Kidney (tissue), 14 donors: ENCODE results near the gene FHAD1. TPM values are rescaled to one million over a fixed set of nuclear protein-coding genes. Genes with fewer than 3 reads are reported as not detected.
"Not testable (repeated sequence)": the region's sequence is repeated elsewhere in the genome, so short reads cannot be mapped to it uniquely, and the experiment has no call there.

Experiments
- DNase-seq, 5 donors: peaks; one replicate each; pipeline ENCODE4 v3.0.0-alpha.2; 2013 to 2020
- FAIRE-seq: peaks from 2 replicates; lab custom pipeline; 2012; peaks lifted over from hg19 to GRCh38; lab: Jason Lieb, UNC
- H3K27ac ChIP-seq, 2 donors: one replicate each; pipeline ENCODE4 v1.7.0; 2013; ENCODE audit warnings: low read depth in 2 of 2, low read length in 2 of 2, inconsistent platforms in 1 of 2
- H3K27me3 ChIP-seq: one replicate; pipeline ENCODE4 v1.7.1; 2013; ENCODE audit warnings: low read length, inconsistent platforms; ENCODE audit not compliant: control insufficient read depth, insufficient read depth
- H3K36me3 ChIP-seq, 3 donors: one replicate each; pipeline versions ENCODE4 v1.7.0 to v1.7.1; 2013; ENCODE audit warnings: low read length in 3 of 3, control low read depth in 1 of 3, inconsistent platforms in 1 of 3; ENCODE audit not compliant: insufficient read depth in 3 of 3, control insufficient read depth in 2 of 3
- H3K4me1 ChIP-seq, 3 donors: one replicate each; pipeline versions ENCODE4 v1.7.0 to v1.7.1; 2013; ENCODE audit warnings: low read length in 3 of 3, inconsistent platforms in 1 of 3, low read depth in 1 of 3; ENCODE audit not compliant: control insufficient read depth in 2 of 3, insufficient read depth in 2 of 3
- H3K4me3 ChIP-seq, 3 donors: one replicate each; pipeline versions ENCODE4 v1.7.0 to v1.8.1; 2013; ENCODE audit warnings: low read length in 3 of 3, control low read depth in 1 of 3, inconsistent platforms in 1 of 3
- H3K9ac ChIP-seq, 3 donors: one replicate each; pipeline versions ENCODE4 v1.7.0 to v1.7.1; 2013; ENCODE audit warnings: low read length in 3 of 3, control low read depth in 1 of 3, inconsistent platforms in 1 of 3
- H3K9me3 ChIP-seq, 3 donors: one replicate each; pipeline versions ENCODE4 v1.7.0 to v1.7.1; 2013; ENCODE audit warnings: low read length in 3 of 3, control low read depth in 1 of 3, inconsistent platforms in 1 of 3; ENCODE audit not compliant: control insufficient read depth in 2 of 3, insufficient read depth in 1 of 3
- intact Hi-C: fragments of 100-400 bp; cut with DNase I; formaldehyde crosslinking; loops from one replicate; pipeline ENCODE4 v1.11.1; 2022
- polyA plus RNA-seq: library from polyadenylated mRNA; stranded (reverse); fragments of 350-450 nt; fragmentation: Illumina TruSeq; extraction: RNeasy Lipid Tissue Mini Kit (QIAGEN cat#74804); gene quantifications from one replicate; pipeline ENCODE4 v1.2.3, GENCODE V29; 2014; ENCODE audit warnings: low read depth, low replicate concordance; ENCODE audit not compliant: insufficient read depth
- total RNA-seq: library from RNA; stranded (reverse); fragmentation: NEBNext Ultra II Directional; extraction: Animal tissue kit (Norgen Biotek cat#: 25700); gene quantifications from one replicate; pipeline ENCODE4 v1.2.1, GENCODE V29; 2021
- TF ChIP-seq, protein P1 (sequence below): IDR thresholded peaks from 3 replicates; pipeline ENCODE4 v1.5.1; 2012; ENCODE audit warnings: mild to moderate bottlenecking, moderate library complexity, borderline replicate concordance; ENCODE audit not compliant: insufficient read depth; ENCODE audit errors: extremely low read depth
- donor health status: control.
- donor health status: control.
- donor health status: control.
- donor health status: control.
- donor health status: control.
- donor health status: DM: yes; HTN: yes; CAD: no.
- donor health status: Normal renal cell carcinoma (clear cell type).

Gene FHAD1
- total and polyA plus RNA-seq, 2 donors from 2014 or later, result 0.84 to 4.2 TPM

DNA sequence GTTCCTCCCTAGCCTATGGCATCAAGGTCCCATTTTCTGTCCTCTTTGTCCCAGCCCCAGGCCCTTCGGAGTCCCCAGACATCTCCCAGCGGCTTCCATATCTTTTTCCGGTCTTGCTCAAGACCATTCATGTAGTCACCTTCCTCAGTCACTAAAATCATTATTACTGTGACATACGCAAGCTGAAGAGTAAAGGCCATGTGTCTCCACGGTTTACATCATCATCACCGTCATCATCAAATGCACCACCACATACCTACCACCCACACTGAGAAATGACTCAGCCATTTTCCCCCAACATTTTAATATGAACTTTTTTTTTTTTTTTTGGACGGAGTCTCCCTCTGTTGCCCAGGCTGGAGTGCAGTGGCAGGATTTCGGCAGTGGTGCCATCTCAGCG is 43.4 kb downstream of the FHAD1 start:
- no peak overlapping the region for H3K4me3 ChIP-seq
- no peaks in the 10 kb centered on the region for H3K4me1 ChIP-seq
- intact Hi-C loops, result no loop called here
- DNase-seq, result no peak
- no peak overlapping the region for H3K27ac ChIP-seq
- no peaks in the 10 kb centered on the region for H3K9me3 ChIP-seq
- H3K27me3 ChIP-seq, result no peaks in the 10 kb centered on the region
- FAIRE-seq, result no peak
- TF ChIP-seq, protein P1, sequence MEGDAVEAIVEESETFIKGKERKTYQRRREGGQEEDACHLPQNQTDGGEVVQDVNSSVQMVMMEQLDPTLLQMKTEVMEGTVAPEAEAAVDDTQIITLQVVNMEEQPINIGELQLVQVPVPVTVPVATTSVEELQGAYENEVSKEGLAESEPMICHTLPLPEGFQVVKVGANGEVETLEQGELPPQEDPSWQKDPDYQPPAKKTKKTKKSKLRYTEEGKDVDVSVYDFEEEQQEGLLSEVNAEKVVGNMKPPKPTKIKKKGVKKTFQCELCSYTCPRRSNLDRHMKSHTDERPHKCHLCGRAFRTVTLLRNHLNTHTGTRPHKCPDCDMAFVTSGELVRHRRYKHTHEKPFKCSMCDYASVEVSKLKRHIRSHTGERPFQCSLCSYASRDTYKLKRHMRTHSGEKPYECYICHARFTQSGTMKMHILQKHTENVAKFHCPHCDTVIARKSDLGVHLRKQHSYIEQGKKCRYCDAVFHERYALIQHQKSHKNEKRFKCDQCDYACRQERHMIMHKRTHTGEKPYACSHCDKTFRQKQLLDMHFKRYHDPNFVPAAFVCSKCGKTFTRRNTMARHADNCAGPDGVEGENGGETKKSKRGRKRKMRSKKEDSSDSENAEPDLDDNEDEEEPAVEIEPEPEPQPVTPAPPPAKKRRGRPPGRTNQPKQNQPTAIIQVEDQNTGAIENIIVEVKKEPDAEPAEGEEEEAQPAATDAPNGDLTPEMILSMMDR, result no peak
- no peaks in the 10 kb centered on the region for H3K36me3 ChIP-seq
- no peak overlapping the region for H3K9ac ChIP-seq

DNA sequence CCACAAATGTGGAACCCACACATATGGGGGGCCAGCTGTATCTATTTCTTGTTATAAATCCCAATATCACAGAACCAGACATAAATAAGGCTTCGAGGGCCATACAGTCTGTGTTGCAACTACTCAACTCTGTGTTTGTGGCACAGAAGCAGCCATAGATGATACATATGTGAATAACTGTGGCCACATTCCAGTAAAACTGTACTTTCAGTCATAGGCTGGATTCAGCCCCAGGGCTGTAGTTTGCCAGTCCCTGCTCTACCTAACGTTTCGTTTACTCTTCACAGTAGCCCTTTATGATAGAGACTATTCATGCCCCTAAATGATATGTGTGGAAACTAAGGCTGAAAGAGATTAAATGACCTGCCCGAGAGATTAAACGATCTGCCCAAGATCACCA is 48.7 kb downstream of the FHAD1 start:
- Histone ChIP-seq H3K4me1 (no peaks in the 10 kb centered on the region), H3K4me3 (no peak overlapping the region), H3K27ac (no peak overlapping the region), H3K9ac (no peak overlapping the region), H3K27me3 (no peaks in the 10 kb centered on the region), H3K36me3 (no peaks in the 10 kb centered on the region), H3K9me3 (no peaks in the 10 kb centered on the region)
- TF ChIP-seq, protein P1, result no peak
- DNase-seq, result no peak
- FAIRE-seq, result no peak
- intact Hi-C loops, result no loop called here

DNA sequence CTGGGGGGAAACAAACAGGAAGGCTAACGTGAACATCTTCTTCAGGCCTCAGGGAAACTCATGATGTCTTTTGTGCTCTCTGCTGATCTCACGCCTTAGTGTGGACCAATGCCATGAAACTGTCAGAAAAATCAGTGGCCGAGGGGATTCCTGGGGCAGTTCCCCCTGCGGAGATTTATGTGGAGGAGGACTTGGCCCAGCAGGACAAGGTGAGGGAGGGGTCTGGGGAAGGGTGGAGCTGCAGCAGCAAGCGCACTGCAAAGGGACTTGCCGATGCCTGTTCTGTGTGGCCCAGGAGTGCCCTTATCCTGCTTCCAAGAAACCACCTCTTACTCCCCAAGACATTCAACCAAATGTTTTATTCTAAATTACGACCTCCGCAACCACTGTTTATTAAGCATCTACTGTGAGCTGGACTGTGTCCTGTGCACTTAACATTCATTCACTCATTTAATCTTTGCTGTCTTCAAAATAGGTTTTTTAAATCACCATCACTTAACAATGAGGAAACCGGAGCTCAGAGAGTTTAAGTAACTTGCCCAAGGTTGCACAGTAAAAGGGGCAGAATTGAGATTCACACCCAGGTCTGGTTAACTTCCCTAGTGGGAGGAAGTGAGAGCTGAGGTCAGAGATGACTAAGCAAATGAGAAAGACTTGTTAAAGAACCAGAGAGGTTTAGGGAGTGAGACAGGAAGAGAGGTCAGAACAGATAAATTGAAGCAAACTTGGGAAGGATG is 49.7 kb downstream of the FHAD1 start:
- Histone ChIP-seq H3K4me3 (no peak overlapping the region), H3K9me3 (no peaks in the 10 kb centered on the region)
- TF ChIP-seq, protein P1, result no peak

DNA sequence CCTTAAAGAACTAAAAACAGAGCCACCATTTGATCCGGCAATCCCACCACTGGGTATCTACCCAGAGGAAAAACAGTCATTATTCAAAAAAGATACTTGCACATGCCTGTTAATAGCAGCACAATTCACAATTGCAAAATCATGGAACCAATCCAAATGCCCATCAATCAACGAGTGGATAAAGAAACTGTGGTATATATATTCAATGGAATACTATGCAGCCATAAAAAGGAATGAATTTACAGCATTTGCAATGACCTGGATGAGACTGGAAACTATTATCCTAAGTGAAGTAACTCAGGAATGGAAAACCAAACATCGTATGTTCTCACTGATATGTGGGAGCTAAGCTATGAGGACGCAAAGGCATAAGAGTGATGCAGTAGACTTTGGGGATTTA is 51.0 kb downstream of the FHAD1 start:
- H3K4me3 ChIP-seq, H3K27ac ChIP-seq, DNase-seq, FAIRE-seq, H3K36me3 ChIP-seq, H3K9ac ChIP-seq, H3K4me1 ChIP-seq, H3K9me3 ChIP-seq, intact Hi-C loops, H3K27me3 ChIP-seq: not testable (repeated sequence)

More for the DNA sequence above, 49.7 kb downstream of the FHAD1 start:
- DNase-seq (peak in 2 of 5 donors; percentile 18 to 29), FAIRE-seq (no peak)
- intact Hi-C loops, result no loop called here
- Histone ChIP-seq H3K9ac (no peak overlapping the region), H3K4me1 (no peaks in the 10 kb centered on the region), H3K27me3 (no peaks in the 10 kb centered on the region), H3K27ac (no peak overlapping the region), H3K36me3 (no peaks in the 10 kb centered on the region)
